Left lung (tissue), 10 donors: ENCODE results near the gene MED19. TPM values are rescaled to one million over a fixed set of nuclear protein-coding genes. Genes with fewer than 3 reads are reported as not detected.

Experiments
- ATAC-seq: fragments of 200-7000 bp; cut with Tn5 transposase; one replicate; pipeline ENCODE4 v1.9.1; 2020; ENCODE audit warnings: moderate library complexity
- DNase-seq, 4 donors: peaks; one replicate each; pipeline ENCODE4 v3.0.0-alpha.2; 2013 to 2020
- H3K27ac ChIP-seq, 2 donors: fragments of 200-600 bp; sonication (generic) in 1 of 2; one replicate each; pipeline versions ENCODE4 v1.5.0 to v1.8.0; 2020 to 2021
- H3K27me3 ChIP-seq, 2 donors: fragments of 200-600 bp; sonication (generic) in 1 of 2; one replicate each; pipeline versions ENCODE4 v1.5.0 to v1.8.0; 2020 to 2021
- H3K36me3 ChIP-seq, 2 donors: fragments of 200-600 bp; sonication (generic) in 1 of 2; one replicate each; pipeline versions ENCODE4 v1.5.0 to v1.8.0; 2020 to 2021
- H3K4me1 ChIP-seq, 2 donors: fragments of 200-600 bp; one replicate each; pipeline ENCODE4 v1.8.0; 2021
- H3K4me3 ChIP-seq, 2 donors: fragments of 200-600 bp; sonication (generic) in 1 of 2; one replicate each; pipeline versions ENCODE4 v1.5.0 to v1.8.0; 2020 to 2021; ENCODE audit warnings: mild to moderate bottlenecking in 1 of 2
- H3K9me3 ChIP-seq, 2 donors: fragments of 200-600 bp; sonication (generic) in 1 of 2; one replicate each; pipeline versions ENCODE4 v1.5.0 to v1.8.0; 2020 to 2021
- intact Hi-C, 2 donors: fragments of 100-400 bp; cut with DNase I; formaldehyde crosslinking; loops; one replicate each; pipeline versions ENCODE4 v1.11.2 to v1.14.2; 2022
- polyA plus RNA-seq, 6 donors: library from polyadenylated mRNA; unstranded; fragments of 120-200 nt; gene quantifications; one replicate each; pipeline ENCODE4 v1.2.1, GENCODE V29; 2013; ENCODE audit not compliant: insufficient read length in 6 of 6
- total RNA-seq, 2 donors: library from RNA; stranded (reverse); fragmentation: NEBNext Ultra II Directional; extraction: Animal tissue kit (Norgen Biotek cat#: 25700); gene quantifications; one replicate each; pipeline ENCODE4 v1.2.1, GENCODE V29; 2021
- TF ChIP-seq, protein P1 (sequence below), 2 donors: fragments of 200-600 bp; sonication (generic) in 1 of 2; IDR thresholded peaks; one replicate each; pipeline versions ENCODE4 v1.5.0 to v1.8.0; 2021; ENCODE audit warnings: antibody characterized with exemption in 2 of 2
- donor health status: DM: no; HTN: yes; CAD: no.
- donor health status: DM: no; HTN: no; CAD: no.

MED19 gene
- total and polyA plus RNA-seq, 8 donors, result 11.0 to 21.9 (median 15.2) TPM

DNA sequence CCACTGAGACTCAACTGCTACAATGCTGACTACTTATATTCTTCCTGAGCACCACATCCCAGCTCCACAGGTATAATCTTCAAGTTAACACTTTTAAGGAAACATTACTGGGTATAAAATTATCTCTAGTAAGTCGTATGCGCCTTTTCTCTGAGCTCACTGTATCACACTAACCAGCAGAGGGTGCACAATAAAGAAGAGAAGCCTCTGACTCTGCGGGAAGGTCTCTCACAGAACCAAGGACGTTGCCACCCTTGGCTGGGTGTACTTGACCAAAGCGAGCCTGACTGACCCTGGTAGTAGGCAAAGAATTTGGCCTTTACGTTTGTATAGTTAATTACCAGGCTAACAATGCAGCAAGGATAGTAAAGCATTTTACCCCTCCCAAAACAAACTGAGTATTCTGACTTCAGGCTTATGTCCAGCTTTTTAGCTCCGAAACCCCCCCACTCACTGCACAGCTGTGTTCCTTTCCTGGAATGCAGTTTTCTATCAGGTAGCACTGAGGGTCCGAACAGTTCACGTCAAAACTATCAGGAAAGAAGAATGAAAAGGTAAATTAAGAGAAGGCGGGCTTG lies 39.8 kb upstream of the MED19 start, which contains the start of gene BTBD18:
BTBD18 (minus strand) TSS at position 144 of the 578 bp plus-strand sequence. CDS start 631 bp downstream, outside the sequence.
- ATAC-seq, result peak; percentile 94
- no peak for DNase-seq
- TF ChIP-seq, protein P1, sequence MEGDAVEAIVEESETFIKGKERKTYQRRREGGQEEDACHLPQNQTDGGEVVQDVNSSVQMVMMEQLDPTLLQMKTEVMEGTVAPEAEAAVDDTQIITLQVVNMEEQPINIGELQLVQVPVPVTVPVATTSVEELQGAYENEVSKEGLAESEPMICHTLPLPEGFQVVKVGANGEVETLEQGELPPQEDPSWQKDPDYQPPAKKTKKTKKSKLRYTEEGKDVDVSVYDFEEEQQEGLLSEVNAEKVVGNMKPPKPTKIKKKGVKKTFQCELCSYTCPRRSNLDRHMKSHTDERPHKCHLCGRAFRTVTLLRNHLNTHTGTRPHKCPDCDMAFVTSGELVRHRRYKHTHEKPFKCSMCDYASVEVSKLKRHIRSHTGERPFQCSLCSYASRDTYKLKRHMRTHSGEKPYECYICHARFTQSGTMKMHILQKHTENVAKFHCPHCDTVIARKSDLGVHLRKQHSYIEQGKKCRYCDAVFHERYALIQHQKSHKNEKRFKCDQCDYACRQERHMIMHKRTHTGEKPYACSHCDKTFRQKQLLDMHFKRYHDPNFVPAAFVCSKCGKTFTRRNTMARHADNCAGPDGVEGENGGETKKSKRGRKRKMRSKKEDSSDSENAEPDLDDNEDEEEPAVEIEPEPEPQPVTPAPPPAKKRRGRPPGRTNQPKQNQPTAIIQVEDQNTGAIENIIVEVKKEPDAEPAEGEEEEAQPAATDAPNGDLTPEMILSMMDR (IDR thresholded peaks at IDR 0.05), result peak; percentile 52 to 53
- H3K9me3 ChIP-seq, result no peaks in the 10 kb centered on the region
- intact Hi-C loops, result loop anchor here in 1 of 2 donors (5.0 kb wide), 1 partner anchor 46 kb away; no protein-coding TSS in a partner anchor
- no peak within 1 kb of the TSS for H3K4me3 ChIP-seq
- H3K27ac ChIP-seq, result peak within 1 kb of the TSS in 1 of 2 donors; percentile 2
- no peaks in the 10 kb centered on the region for H3K36me3 ChIP-seq
- peaks cover 0 to 7% of the 10 kb centered on the region in 2 donors for H3K4me1 ChIP-seq
- H3K27me3 ChIP-seq, result no peaks in the 10 kb centered on the region

DNA sequence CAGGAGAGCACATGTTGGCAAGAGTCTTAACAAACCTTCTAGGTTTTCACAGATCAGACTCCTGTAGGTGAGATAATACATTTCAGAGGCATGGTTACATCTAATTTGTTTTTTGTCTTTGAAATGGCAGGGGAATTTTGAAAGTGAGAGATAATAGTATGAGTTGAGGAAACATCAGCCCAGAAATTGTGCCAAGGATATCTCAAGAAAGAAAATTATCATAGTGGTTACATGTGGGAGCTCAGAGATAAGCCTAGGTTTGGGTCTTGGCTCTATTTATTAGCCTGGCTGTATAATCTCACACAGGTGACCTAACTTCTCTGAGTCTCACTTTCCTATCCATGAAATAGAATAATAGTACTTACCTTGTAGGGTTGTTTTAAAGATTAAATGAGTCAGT lies 39.2 kb upstream of the MED19 start:
- no peaks in the 10 kb centered on the region for H3K9me3 ChIP-seq
- DNase-seq (no peak), ATAC-seq (no peak)
- TF ChIP-seq, protein P1 (IDR thresholded peaks at IDR 0.05), result no peak
- H3K4me3 ChIP-seq, result no peak overlapping the region
- H3K36me3 ChIP-seq, result peaks cover 0 to 1% of the 10 kb centered on the region in 2 donors
- H3K27me3 ChIP-seq, result no peaks in the 10 kb centered on the region
- H3K4me1 ChIP-seq, result peaks cover 0 to 7% of the 10 kb centered on the region in 2 donors
- intact Hi-C loops, result loop anchor here in 1 of 2 donors (5.0 kb wide), 1 partner anchor 46 kb away; no protein-coding TSS in a partner anchor
- peak overlapping the region in 1 of 2 donors; percentile 2 for H3K27ac ChIP-seq

DNA sequence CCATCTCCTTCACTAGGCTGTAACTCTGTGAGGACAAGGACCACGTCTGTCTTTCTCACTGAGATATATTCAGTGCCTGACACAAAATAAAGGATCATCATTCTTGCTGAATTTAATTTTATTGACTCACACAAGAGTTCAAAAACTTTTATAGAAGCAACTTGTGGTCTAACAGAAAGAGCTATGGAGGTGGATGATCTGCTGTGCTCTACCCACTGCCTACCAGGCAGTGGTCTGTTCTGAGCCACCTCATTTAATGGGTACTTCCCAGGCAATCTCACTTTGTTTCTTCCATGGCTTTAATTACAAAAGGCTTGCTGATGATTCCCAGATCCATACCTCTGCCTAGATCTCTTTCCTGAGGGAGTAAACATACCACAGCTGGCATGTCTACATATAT lies 34.9 kb upstream of the MED19 start:
- Histone ChIP-seq H3K27ac (no peak overlapping the region), H3K4me3 (no peak overlapping the region), H3K9me3 (no peaks in the 10 kb centered on the region), H3K36me3 (peaks cover 0 to 36% of the 10 kb centered on the region in 2 donors), H3K27me3 (no peaks in the 10 kb centered on the region), H3K4me1 (peaks cover 6 to 23% of the 10 kb centered on the region in 2 donors)
- no peak for DNase-seq
- intact Hi-C loops, result no loop called here
- ATAC-seq, result no peak
- TF ChIP-seq, protein P1 (IDR thresholded peaks at IDR 0.05), result no peak

DNA sequence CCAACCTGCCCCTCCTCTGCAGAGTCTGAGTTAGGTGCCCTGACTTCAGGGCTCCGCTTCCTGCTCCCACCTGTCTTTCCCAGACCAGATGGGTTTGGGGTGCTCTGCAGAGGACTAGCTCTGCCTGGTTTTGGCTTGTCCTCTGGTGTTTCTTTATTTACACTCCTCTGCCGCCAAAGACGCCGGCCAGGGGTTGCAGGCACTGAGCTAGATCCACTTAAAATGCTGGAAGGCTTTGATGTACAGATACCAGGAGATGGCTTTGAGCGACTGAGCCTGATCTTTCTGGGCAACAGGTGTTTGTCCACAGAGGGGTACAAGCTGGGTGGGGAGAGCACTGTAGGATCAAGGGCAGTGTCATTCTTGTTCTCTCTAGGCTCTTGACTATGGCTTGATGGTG lies 33.2 kb upstream of the MED19 start:
- H3K27me3 ChIP-seq, result no peaks in the 10 kb centered on the region
- intact Hi-C loops, result no loop called here
- H3K4me1 ChIP-seq, result peaks cover 6 to 26% of the 10 kb centered on the region in 2 donors
- no peak overlapping the region for H3K4me3 ChIP-seq
- H3K27ac ChIP-seq, result no peak overlapping the region
- H3K36me3 ChIP-seq, result peaks cover 0 to 36% of the 10 kb centered on the region in 2 donors
- TF ChIP-seq, protein P1 (IDR thresholded peaks at IDR 0.05), result no peak
- DNase-seq (no peak), ATAC-seq (no peak)
- H3K9me3 ChIP-seq, result no peaks in the 10 kb centered on the region

DNA sequence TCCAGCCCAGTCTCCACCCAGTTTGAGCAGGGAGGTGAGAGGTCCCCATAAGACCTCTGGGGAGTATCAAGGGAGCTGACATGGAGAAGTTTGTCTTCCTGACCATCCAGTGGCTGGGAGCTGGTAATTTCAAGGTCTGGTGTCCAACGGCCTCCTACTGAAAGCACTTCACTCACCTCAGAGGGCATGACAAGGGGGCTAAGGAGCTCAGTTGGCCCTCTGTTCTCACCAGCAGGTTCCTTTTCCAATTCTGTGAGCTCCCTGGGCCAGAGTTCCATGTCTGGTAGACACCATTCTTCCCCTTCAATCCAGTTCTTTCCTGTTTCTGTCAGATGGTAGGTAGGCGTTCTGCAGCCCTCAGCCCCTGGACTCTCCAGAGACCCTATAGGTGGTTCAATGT lies 32.3 kb upstream of the MED19 start:
- no peak for DNase-seq
- peaks cover 0 to 37% of the 10 kb centered on the region in 2 donors for H3K36me3 ChIP-seq
- no peaks in the 10 kb centered on the region for H3K9me3 ChIP-seq
- no peak overlapping the region for H3K4me3 ChIP-seq
- H3K27me3 ChIP-seq, result no peaks in the 10 kb centered on the region
- intact Hi-C loops, result no loop called here
- ATAC-seq, result no peak
- peaks cover 6 to 26% of the 10 kb centered on the region in 2 donors for H3K4me1 ChIP-seq
- TF ChIP-seq, protein P1 (IDR thresholded peaks at IDR 0.05), result no peak
- no peak overlapping the region for H3K27ac ChIP-seq
